ENCODE data around the gene KIAA1549. TPM values are rescaled to one million over a fixed set of nuclear protein-coding genes. Genes with fewer than 3 reads are reported as not detected.

The KIAA1549 gene
- total and polyA plus RNA-seq, 10 of the 15 experiments (the other 5 are each of a cell fraction or from before 2014, with no cell fraction given), result 0.02 to 0.82 (median 0.22) TPM

GRCh38 chr7:138974675-138975292 lies 6.4 kb downstream of the KIAA1549 start:
- POLR2A ChIA-PET, result no interaction called here

More at GRCh38 chr7:138974675-138975292, 6.4 kb downstream of the KIAA1549 start:
- Histone ChIP-seq H3K9ac (ENCODE audit: control insufficient read depth, insufficient read depth, low read length) (no peak overlapping the region), H3K9me3 (replicated peaks; ENCODE audit: control insufficient read depth, insufficient read depth, low read length) (no peaks in the 10 kb centered on the region), H3K4me3 (no peak overlapping the region), H3K27me3 (replicated peaks in 1 of 2; ENCODE audit: control insufficient read depth in 2 of 2, insufficient read depth in 2 of 2, low read length in 1 of 2) (peaks cover 0 to 1% of the 10 kb centered on the region in 2 experiments; a peak in 2 of 4 replicates), H3K27ac (ENCODE audit: control insufficient read depth, insufficient read depth) (no peak overlapping the region), H3K36me3 (ENCODE audit: control insufficient read depth in 2 of 2, insufficient read depth in 2 of 2, low read length in 1 of 2) (no peaks in the 10 kb centered on the region), H3K79me2 (ENCODE audit: control insufficient read depth, insufficient read depth, low read length) (no peaks in the 10 kb centered on the region), H3K4me1 (ENCODE audit: control insufficient read depth, insufficient read depth, low read length) (no peaks in the 10 kb centered on the region), H4K20me1 (ENCODE audit: control insufficient read depth, insufficient read depth) (no peaks in the 10 kb centered on the region), H3K4me2 (ENCODE audit: control insufficient read depth, insufficient read depth) (no peak overlapping the region), H2AFZ (ENCODE audit: control insufficient read depth, low read depth, low read length) (no peak overlapping the region)
- TF ChIP-seq ZNF217 (IDR thresholded peaks at IDR 0.05), result no peak
- TF ChIP-seq E2F4 (IDR thresholded peaks at IDR 0.05; ENCODE audit: low read depth, low read length), result no peak
- no peak for TF ChIP-seq SUZ12 (IDR thresholded peaks at IDR 0.05; ENCODE audit: unreplicated experiment)
- TF ChIP-seq SIX5 (IDR thresholded peaks at IDR 0.05; ENCODE audit: low read depth, low read length, severe bottlenecking), result no peak
- TF ChIP-seq ZNF622 (IDR thresholded peaks at IDR 0.05), result no peak
- TF ChIP-seq SMC3 (IDR thresholded peaks at IDR 0.05; ENCODE audit: borderline replicate concordance, low read length), result no peak
- no peak for TF ChIP-seq RUNX3 (IDR thresholded peaks at IDR 0.05; ENCODE audit: low read length)
- no peak for TF ChIP-seq ETV6 (conservative IDR thresholded peaks at IDR 0.05 in 1 of 2, IDR thresholded peaks at IDR 0.05 in 1 of 2; ENCODE audit: borderline replicate concordance in 1 of 2, low read depth in 1 of 2)
- TF ChIP-seq BACH1 (IDR thresholded peaks at IDR 0.05; ENCODE audit: borderline replicate concordance), result no peak
- no peak for TF ChIP-seq SKIL (IDR thresholded peaks at IDR 0.05; ENCODE audit: low read depth, poor library complexity, severe bottlenecking)
- intact Hi-C loops (cut with micrococcal nuclease; ENCODE audit: unreplicated experiment), result no loop called here
- ChIA-PET SMC1A (ENCODE audit: uncharacterized antibody, unreplicated experiment) (interaction anchor here (1.2 kb wide), 1 partner anchor 12 kb away, joined by 3 read pairs; no protein-coding TSS in a partner anchor), CTCF (interaction anchor here (1.4 kb wide), 1 partner anchor 88 kb away, joined by 4 read pairs; no protein-coding TSS in a partner anchor), RAD21 (ENCODE audit: unreplicated experiment) (no interaction called here)
- ATAC-seq (no peak), FAIRE-seq (no peak), DNase-seq (ENCODE audit: low read depth, low spot score) (no peak)
- in situ Hi-C loops (cut with MboI), result no loop called here
- WGBS (ENCODE audit: insufficient coverage, insufficient replicate concordance, low lambda C conversion rate, missing lambda C conversion rate), result 0% methylated on average over 5 of the region's 5 CpGs
- no TSS peak for BruUV-seq (replicated peaks)
